Fibroblast of lung (primary cell): ENCODE measurements around the gene ONECUT1. TPM values are rescaled to one million over a fixed set of nuclear protein-coding genes. Genes with fewer than 3 reads are reported as not detected.

Source experiments
- DNase-seq, 2 donors: peaks; one replicate each; pipeline versions ENCODE4 v3.0.0 to v3.0.0-alpha.2; 2010; ENCODE audit warnings: low read depth in 2 of 2
- H2AFZ ChIP-seq: 2 replicates; pipeline ENCODE4 v1.5.1; 2012; ENCODE audit warnings: low read length, control low read depth, inconsistent platforms
- H3K27ac ChIP-seq: 2 replicates; pipeline ENCODE4 v1.5.1; 2011; ENCODE audit warnings: low read length, control low read depth; ENCODE audit not compliant: insufficient read depth
- H3K27me3 ChIP-seq: 2 replicates; pipeline ENCODE4 v1.5.1; 2011; ENCODE audit warnings: mild to moderate bottlenecking, low read length; ENCODE audit not compliant: control insufficient read depth, insufficient read depth
- H3K36me3 ChIP-seq: 2 replicates; pipeline ENCODE4 v1.5.1; 2011; ENCODE audit warnings: low read length; ENCODE audit not compliant: control insufficient read depth, insufficient read depth
- H3K4me1 ChIP-seq: 2 replicates; pipeline ENCODE4 v1.5.1; 2011; ENCODE audit warnings: low read length; ENCODE audit not compliant: control insufficient read depth, insufficient read depth; ENCODE audit errors: extremely low read depth
- H3K4me2 ChIP-seq: 2 replicates; pipeline ENCODE4 v1.5.1; 2011; ENCODE audit warnings: low read length, control low read depth; ENCODE audit not compliant: insufficient read depth; ENCODE audit errors: extremely low read depth
- H3K4me3 ChIP-seq, 4 experiments: fragments of 200-600 bp in 1 of 4; sonication (generic) in 1 of 4; replicated peaks in 1 of 4; 2 replicates each; pipeline ENCODE4 v1.5.1; 2011 to 2016; ENCODE audit warnings: low read length in 4 of 4, low read depth in 3 of 4, mild to moderate bottlenecking in 3 of 4, control low read depth in 2 of 4, inconsistent platforms in 1 of 4, mixed read lengths in 1 of 4; ENCODE audit not compliant: insufficient read depth in 1 of 4; ENCODE audit errors: control extremely low read depth in 1 of 4
- H3K79me2 ChIP-seq: 2 replicates; pipeline ENCODE4 v1.5.1; 2012; ENCODE audit warnings: mild to moderate bottlenecking, low read length, inconsistent platforms; ENCODE audit not compliant: control insufficient read depth, insufficient read depth
- H3K9ac ChIP-seq: 2 replicates; pipeline ENCODE4 v1.5.1; 2011; ENCODE audit warnings: mild to moderate bottlenecking, low read length, control low read depth; ENCODE audit not compliant: insufficient read depth
- H3K9me3 ChIP-seq: 2 replicates; pipeline ENCODE4 v1.5.1; 2012; ENCODE audit warnings: low read depth, low read length; ENCODE audit not compliant: control insufficient read depth, insufficient read depth
- H4K20me1 ChIP-seq: 2 replicates; pipeline ENCODE4 v1.5.1; 2011; ENCODE audit warnings: low read length; ENCODE audit not compliant: control insufficient read depth, insufficient read depth; ENCODE audit errors: extremely low read depth
- EZH2 ChIP-seq: IDR thresholded peaks from 2 replicates; pipeline ENCODE4 v1.5.1; 2012; ENCODE audit warnings: low read length, control low read depth, mild to moderate bottlenecking; ENCODE audit errors: missing control alignments
- polyA plus RNA-seq, 2 donors: library from polyadenylated mRNA; depleted of rRNA in 1 of 2; stranded (reverse) in 1 of 2; unstranded in 1 of 2; fragments of >200 nt; gene quantifications; 2 replicates each; pipeline ENCODE4 v1.2.1, GENCODE V29; 2011 to 2012; ENCODE audit warnings: missing spikeins in 1 of 2
- total RNA-seq: library from RNA; depleted of rRNA; stranded (reverse); fragments of >200 nt; gene quantifications from 2 replicates; pipeline ENCODE4 v1.2.1, GENCODE V29; 2014
- TF ChIP-seq, protein P1 (sequence below), 2 donors: IDR thresholded peaks in 1 of 2; conservative IDR thresholded peaks in 1 of 2; 1 replicate in 1 of 2; 2 replicates in 1 of 2; pipeline ENCODE4 v1.5.1; 2011 to 2012; ENCODE audit warnings: low read length in 2 of 2, control low read depth in 1 of 2, inconsistent platforms in 1 of 2, low read depth in 1 of 2, mild to moderate bottlenecking in 1 of 2

ONECUT1 gene
- total and polyA plus RNA-seq, 2 donors (not counting 1 experiment from before 2014, with no cell fraction given) = not detected

- Histone ChIP-seq H3K4me3 (no peak overlapping the region), H3K9ac (no peak overlapping the region), H3K79me2 (no peaks in the 10 kb centered on the region), H3K4me1 (no peaks in the 10 kb centered on the region), H2AFZ (no peak overlapping the region), H4K20me1 (no peaks in the 10 kb centered on the region), H3K36me3 (no peaks in the 10 kb centered on the region), H3K4me2 (no peak overlapping the region), H3K27ac (no peak overlapping the region), H3K9me3 (no peaks in the 10 kb centered on the region), H3K27me3 (peaks cover 2% of the 10 kb centered on the region)
- no peak for DNase-seq
- TF ChIP-seq, protein P1, sequence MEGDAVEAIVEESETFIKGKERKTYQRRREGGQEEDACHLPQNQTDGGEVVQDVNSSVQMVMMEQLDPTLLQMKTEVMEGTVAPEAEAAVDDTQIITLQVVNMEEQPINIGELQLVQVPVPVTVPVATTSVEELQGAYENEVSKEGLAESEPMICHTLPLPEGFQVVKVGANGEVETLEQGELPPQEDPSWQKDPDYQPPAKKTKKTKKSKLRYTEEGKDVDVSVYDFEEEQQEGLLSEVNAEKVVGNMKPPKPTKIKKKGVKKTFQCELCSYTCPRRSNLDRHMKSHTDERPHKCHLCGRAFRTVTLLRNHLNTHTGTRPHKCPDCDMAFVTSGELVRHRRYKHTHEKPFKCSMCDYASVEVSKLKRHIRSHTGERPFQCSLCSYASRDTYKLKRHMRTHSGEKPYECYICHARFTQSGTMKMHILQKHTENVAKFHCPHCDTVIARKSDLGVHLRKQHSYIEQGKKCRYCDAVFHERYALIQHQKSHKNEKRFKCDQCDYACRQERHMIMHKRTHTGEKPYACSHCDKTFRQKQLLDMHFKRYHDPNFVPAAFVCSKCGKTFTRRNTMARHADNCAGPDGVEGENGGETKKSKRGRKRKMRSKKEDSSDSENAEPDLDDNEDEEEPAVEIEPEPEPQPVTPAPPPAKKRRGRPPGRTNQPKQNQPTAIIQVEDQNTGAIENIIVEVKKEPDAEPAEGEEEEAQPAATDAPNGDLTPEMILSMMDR (conservative IDR thresholded peaks at IDR 0.05 in 1 of 2, IDR thresholded peaks at IDR 0.05 in 1 of 2; ENCODE audit: low read depth in 1 of 2, low read length in 2 of 2) = no peak
- TF ChIP-seq EZH2 = no peak
These were observed 43.9 kb downstream of the ONECUT1 start for GRCh38 chr15:52746162-52746757.

GRCh38 chr15:52745326-52746161 lies 44.6 kb downstream of the ONECUT1 start:
- H3K27me3 ChIP-seq = peaks cover 2% of the 10 kb centered on the region
- H3K27ac ChIP-seq = no peak overlapping the region
- H3K79me2 ChIP-seq = no peaks in the 10 kb centered on the region
- no peaks in the 10 kb centered on the region for H3K4me1 ChIP-seq
- no peak overlapping the region for H2AFZ ChIP-seq
- no peak overlapping the region for H3K4me3 ChIP-seq
- no peaks in the 10 kb centered on the region for H3K9me3 ChIP-seq
- H3K36me3 ChIP-seq = no peaks in the 10 kb centered on the region
- no peak for DNase-seq
- TF ChIP-seq EZH2 = no peak
- TF ChIP-seq, protein P1 (conservative IDR thresholded peaks at IDR 0.05 in 1 of 2, IDR thresholded peaks at IDR 0.05 in 1 of 2; ENCODE audit: low read depth in 1 of 2, low read length in 2 of 2) = no peak
- no peak overlapping the region for H3K4me2 ChIP-seq
- H3K9ac ChIP-seq = no peak overlapping the region
- H4K20me1 ChIP-seq = no peaks in the 10 kb centered on the region

- H3K36me3 ChIP-seq = no peaks in the 10 kb centered on the region
- H3K79me2 ChIP-seq = no peaks in the 10 kb centered on the region
- H3K4me1 ChIP-seq = no peaks in the 10 kb centered on the region
- H3K9me3 ChIP-seq = no peaks in the 10 kb centered on the region
- H3K27me3 ChIP-seq = no peaks in the 10 kb centered on the region
- H3K4me2 ChIP-seq = no peak overlapping the region
- no peak overlapping the region for H3K27ac ChIP-seq
- no peak overlapping the region for H3K9ac ChIP-seq
- H3K4me3 ChIP-seq = no peak overlapping the region
- no peak for DNase-seq
- no peaks in the 10 kb centered on the region for H4K20me1 ChIP-seq
- TF ChIP-seq, protein P1 (conservative IDR thresholded peaks at IDR 0.05 in 1 of 2, IDR thresholded peaks at IDR 0.05 in 1 of 2; ENCODE audit: low read depth in 1 of 2, low read length in 2 of 2) = no peak
- TF ChIP-seq EZH2 = no peak
- no peak overlapping the region for H2AFZ ChIP-seq
These were observed 51.8 kb downstream of the ONECUT1 start for GRCh38 chr15:52738311-52738710.
